ENCODE measurements around the gene CAP1.

GRCh38 chr1:40041466-40041838 is 923 bp downstream of the CAP1 start:
- TF ChIP-seq EP300 (IDR thresholded peaks at IDR 0.05; ENCODE audit: borderline replicate concordance in 1 of 2, control insufficient read depth in 1 of 2, low read depth in 2 of 2, low read length in 2 of 2): no peak
- TF ChIP-seq ASH2L (IDR thresholded peaks at IDR 0.05; ENCODE audit: borderline replicate concordance, low read depth): no peak
- TF ChIP-seq, protein P1, sequence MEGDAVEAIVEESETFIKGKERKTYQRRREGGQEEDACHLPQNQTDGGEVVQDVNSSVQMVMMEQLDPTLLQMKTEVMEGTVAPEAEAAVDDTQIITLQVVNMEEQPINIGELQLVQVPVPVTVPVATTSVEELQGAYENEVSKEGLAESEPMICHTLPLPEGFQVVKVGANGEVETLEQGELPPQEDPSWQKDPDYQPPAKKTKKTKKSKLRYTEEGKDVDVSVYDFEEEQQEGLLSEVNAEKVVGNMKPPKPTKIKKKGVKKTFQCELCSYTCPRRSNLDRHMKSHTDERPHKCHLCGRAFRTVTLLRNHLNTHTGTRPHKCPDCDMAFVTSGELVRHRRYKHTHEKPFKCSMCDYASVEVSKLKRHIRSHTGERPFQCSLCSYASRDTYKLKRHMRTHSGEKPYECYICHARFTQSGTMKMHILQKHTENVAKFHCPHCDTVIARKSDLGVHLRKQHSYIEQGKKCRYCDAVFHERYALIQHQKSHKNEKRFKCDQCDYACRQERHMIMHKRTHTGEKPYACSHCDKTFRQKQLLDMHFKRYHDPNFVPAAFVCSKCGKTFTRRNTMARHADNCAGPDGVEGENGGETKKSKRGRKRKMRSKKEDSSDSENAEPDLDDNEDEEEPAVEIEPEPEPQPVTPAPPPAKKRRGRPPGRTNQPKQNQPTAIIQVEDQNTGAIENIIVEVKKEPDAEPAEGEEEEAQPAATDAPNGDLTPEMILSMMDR (IDR thresholded peaks at IDR 0.05 in 2 of 3, conservative IDR thresholded peaks at IDR 0.05 in 1 of 3; ENCODE audit: control insufficient read depth in 2 of 3, extremely low read depth in 1 of 3, insufficient read depth in 1 of 3, low read depth in 3 of 3, low read length in 3 of 3): no peak
